ENCODE measurements around the gene SRRM3. TPM values are rescaled to one million over a fixed set of nuclear protein-coding genes. Genes with fewer than 3 reads are reported as not detected.
"Not testable (repeated sequence)": the region's sequence is repeated elsewhere in the genome, so short reads cannot be mapped to it uniquely, and the experiment has no call there.

SRRM3 gene
- total RNA-seq, 1 experiment from 2014 or later: 3.1 TPM

DNA sequence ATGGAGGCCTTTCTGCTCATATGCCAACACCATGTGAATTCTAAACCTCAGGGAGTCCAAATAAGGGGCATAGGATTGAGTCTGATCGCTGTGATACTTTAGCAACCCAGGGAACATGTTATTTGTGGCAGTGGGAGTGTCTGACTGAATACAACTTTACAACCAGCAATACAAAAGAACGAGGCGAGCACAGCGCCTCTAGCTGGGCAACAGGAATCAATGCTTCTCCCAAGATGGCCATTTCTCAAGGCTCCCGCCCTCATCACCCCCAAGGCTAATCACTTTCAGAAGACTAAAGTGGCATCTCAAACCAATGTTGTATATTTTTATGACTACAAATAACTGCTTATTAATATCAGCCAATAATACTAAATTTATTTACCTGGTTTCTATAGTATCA, 129.0 kb downstream of the SRRM3 start:
- DNase-seq (ENCODE audit: extremely low read depth, low read depth): no peak

DNA sequence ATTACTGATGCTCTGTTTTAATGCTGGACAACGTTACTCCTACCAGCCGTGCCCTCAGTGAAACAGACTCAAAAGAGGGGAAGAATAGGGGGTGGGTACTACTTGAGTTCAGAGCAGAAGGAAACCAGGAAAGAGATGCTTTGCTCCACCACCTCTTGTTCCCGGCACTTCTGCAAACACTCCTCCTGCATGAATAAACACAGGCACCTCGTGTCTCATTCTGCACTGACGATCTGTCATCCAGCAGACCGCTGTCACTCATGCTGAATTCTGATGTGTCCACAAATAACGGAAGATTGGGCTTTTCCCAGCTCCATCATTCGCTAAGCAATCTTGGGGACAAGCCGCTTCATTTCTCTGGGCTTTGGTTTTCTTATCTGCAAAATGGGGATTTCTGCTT, 130.4 kb downstream of the SRRM3 start:
- no peak for DNase-seq (ENCODE audit: extremely low read depth, low read depth)

DNA sequence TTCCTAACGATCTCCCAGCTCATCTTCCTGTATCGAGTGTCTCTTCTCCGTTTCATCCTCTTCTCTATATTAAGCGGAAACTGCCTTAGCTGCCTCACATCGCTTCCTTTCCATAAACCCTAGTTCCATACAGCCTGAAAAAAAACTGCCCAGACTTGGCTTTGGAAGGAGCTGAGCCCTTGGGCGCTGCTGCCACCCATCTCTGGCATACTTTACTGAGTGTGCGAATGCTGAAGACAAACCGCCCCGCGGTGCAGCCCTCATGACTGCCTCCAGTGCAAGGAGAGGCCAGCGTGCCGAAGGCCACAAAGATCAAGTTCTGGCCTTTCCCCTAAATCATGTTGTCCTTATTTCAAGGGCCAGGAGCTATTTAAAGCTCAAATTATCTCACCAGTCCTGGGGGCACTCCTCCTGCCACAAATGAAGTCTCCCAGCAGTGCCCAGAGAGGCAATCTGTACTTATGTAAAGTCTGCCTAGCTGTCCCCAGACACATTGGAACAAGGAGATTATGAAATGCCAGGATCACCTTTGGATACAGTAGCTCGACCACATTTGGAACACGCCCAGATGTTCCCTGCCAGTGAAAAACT, 131.9 kb downstream of the SRRM3 start:
- DNase-seq (ENCODE audit: extremely low read depth, low read depth): no peak

DNA sequence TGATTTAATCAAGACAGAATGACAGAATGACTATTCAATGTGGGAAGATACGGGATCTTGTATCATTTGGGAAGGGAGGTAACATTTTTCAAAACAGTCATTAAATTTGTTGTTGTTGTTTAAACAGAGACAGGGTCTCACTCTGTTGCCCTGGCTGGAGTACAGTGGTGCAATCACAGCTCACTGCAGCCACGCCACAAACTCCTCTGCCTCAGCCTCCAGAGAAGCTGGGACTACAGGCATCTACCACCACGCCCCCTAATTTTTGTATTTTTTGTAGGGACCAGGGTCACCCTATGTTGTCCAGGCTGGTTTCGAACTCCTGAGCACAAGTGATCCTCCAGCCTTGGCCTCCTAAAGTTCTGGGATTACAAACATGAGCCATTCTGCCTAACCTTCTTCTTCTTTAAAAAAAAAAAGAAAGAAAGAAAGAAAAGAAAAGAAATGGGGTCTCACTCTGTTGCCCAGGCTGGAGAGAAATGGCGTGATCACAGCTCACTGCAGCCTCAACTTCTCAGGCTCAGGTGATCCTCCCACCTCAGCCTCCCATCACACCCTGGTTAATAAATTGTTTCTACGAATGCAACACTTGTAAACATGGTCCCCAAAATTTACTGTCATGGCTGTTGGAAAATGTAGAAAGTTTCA, 132.7 kb downstream of the SRRM3 start:
- DNase-seq (ENCODE audit: extremely low read depth, low read depth): no peak

DNA sequence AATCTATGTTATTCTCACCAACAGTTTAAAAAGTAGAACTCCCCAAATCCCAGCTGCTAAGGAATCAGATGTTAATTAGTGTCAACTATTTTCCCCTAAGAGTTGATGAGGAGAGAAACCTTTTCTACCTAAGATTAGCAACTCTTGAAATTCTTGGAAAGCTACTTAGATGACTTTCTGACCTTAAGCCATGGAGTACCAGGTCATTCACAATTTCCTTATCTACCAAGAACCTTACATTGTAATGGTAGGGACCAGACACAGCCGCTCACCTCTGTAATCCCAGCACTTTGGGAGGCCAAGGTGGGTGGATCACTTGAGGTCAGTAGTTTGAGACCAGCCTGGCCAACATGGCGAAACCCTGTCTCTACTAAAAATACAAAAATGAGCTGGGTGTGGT, 133.7 kb downstream of the SRRM3 start:
- DNase-seq (ENCODE audit: extremely low read depth, low read depth): not testable (repeated sequence)

DNA sequence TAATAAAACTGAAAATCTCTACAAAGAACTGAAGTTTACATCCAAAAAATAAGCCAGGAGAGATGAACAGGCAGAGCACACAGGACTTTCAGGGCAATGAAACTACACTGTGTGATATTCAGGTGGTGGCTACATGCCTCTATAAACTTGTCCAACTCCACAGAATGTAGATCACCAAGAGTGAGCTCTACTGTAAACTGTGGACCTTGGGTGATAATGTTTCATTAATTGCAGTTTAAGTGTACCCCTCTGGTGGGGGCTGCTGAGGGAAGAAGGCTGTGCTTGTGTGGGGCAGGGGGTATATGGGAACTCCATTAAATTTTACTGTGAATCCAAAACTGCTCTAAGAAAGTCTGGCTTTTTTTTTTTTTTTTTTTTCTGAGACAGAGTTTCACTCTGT, 134.4 kb downstream of the SRRM3 start:
- no peak for DNase-seq (ENCODE audit: extremely low read depth, low read depth)

Other genes with a start within 250 kb of the SRRM3 start
- gene TMEM120A, start 207.3 kb upstream of the SRRM3 start, total RNA-seq (2014; rRNA removed; shearing (Covaris generic)): 11.5 and 15.3 TPM in 2 replicates
- 81.6 and 102 TPM in 2 replicates for gene STYXL1, start 153.9 kb upstream of the SRRM3 start, total RNA-seq (2014; rRNA removed; shearing (Covaris generic))
- 178 and 184 TPM in 2 replicates for gene MDH2, start 153.8 kb upstream of the SRRM3 start, total RNA-seq (2014; rRNA removed; shearing (Covaris generic))
- gene HSPB1, start 100.8 kb downstream of the SRRM3 start, total RNA-seq (2014; rRNA removed; shearing (Covaris generic)): 24.9 and 26.3 TPM in 2 replicates
- 151 and 167 TPM in 2 replicates for gene YWHAG, start 157.1 kb downstream of the SRRM3 start, total RNA-seq (2014; rRNA removed; shearing (Covaris generic))
- 0.37 and 0.75 TPM in 2 replicates for gene SSC4D, start 207.8 kb downstream of the SRRM3 start, total RNA-seq (2014; rRNA removed; shearing (Covaris generic))
- 14.7 and 20.2 TPM in 2 replicates for gene ZP3, start 223.1 kb downstream of the SRRM3 start, total RNA-seq (2014; rRNA removed; shearing (Covaris generic))

All from NCI-H460 (cell line).